ENCODE results near the gene VANGL2.

VANGL2 gene

DNA sequence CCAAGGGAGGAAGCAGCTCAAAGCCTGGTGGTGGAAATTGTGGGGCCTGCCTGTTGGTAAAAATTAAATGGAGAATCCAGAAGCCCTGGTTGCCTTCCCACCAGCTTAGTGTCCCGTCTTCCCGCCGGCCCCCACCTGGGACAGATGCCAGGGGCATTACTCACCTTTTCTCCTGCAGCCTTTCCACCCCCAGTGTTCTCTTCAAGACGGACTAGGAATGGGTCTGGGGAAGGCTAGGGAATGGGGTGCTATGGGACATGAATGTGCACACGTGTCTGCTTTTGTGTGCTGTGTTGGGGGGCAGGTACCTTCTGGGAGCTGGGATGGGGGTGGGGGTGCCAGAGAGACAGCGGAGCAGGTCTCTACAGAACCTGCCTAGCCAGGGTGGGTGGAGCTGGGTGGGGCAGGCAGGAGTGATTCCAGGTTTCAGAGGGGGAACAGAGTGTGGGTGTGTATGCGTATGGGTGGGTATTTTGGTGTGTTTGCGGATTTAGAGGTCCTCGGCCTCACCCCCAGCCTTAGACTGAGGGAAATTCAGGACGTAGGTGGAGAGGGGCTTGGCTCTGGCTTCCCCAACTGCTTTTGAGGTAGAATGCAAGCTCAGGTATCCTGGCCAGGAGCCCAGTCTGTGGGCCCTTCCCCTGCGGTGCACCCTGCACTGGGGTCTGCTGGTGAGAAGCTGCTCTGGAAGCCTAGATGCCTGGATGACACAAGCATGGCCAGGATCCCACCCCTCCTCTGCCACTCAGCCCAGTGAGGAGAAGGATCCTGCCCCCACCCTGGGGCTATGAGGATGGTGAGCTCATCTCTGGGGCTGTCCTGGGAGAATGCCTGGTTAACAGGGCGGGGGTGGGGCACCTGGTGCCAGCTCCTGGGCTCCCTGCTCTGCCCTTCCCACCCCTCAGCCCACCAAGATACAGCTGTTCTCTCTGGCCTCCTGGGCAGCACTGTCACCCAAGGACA lies 7.8 kb downstream of the VANGL2 start:
- DNase-seq = no peak

DNA sequence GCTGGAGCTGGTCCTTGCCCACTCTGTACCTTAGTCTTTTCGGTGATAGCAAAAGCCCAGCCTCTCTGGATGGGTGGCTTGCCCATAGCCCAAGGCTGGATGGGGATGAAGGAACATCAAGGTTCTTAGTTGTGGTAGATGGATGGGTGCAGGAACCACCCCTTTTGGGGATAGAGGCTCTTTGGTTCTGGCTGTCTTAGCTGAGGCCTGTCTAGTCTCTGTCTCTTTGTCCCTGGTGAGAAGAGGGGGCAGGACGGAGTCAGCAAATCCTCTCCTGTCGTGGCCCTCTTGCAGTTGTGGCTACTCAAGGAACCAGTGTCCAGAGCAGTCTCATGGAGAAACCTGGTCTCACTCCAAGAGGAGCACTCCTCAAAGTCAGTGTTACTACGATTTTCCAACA lies 8.5 kb downstream of the VANGL2 start:
- DNase-seq = no peak

DNA sequence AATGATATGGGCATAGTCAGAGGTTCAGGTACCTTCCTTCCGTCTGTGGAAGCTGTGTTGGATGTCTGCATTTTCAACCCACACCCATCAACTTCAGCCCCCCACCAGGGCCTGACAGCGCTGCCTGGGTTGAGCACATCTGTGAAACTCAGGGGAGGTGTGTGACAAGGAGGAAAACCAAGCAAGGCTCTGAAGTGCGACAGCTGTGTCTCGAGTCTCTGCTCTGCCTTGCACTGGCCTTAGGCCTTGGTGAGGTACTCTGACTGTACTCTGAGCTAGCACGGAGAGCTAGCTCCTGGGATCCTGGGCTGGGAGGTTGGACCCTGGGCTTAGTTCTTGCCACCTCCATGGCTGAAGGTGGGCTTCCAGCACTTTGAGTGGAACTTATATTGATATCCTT lies 9.1 kb downstream of the VANGL2 start:
- DNase-seq = no peak

DNA sequence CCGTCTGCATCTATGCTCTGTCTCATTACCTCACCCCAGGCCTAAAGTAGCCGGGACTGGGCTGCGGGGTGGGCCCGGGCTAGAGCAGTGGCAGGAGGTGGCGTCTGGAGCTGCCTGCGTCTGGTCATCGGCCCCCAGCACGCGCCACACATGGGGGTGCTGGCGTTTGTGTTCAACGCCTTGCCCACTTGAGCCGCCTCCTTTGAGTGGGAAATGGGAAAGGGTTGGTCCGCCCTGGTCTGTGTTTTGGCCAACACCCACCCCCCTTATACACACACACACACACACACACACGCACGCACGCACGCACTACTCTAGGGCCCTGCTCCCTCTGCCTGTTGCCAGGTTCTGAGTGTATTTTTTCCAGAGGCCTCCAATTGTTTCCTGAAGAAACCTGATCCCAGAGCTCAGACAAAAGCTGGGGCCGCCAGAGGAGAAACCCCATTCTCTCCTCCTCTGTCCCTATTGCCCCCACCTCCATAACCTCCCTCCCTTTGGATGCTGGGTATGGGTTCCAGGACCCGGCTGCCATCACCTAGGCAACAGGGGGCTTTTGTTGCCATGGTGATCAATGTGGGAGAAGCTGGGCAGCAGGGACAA lies 10.1 kb downstream of the VANGL2 start:
- DNase-seq = no peak

DNA sequence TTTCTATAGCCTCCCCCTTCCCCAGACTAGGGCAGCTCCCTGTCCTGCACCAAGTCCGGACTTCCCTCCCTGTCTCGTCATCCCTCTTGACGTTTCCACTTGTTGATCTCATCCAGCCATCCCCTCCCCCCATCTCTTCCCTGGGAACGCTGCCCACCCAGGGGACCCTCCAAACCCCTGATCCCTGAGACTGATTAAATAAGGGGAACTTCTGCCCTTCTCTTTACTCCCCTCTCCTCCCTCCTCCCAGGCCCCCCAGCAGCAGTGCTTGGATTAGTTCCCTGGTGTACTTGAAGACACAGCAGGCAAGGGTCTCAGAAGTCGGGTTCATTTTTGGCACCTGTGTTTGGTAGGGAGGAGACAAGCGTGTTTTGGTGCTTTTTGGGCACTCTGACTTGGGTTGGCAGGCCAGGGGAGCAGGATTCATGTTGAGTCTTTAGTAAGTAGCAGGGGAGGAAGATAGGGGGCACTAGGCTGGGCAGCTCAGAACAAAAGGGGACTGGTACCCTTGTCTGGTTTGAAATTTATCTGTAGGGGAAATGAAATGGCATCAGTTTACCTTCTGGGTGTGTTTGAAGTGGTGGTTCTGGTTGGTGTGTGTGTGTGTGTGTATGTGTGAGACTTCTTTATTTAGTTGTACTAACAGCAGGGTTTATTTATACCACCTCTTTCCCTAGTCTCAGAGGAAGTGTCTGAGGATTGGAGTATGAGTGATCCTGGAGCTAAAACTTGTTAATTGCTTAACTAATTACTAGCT lies 11.1 kb downstream of the VANGL2 start:
- no peak for DNase-seq

DNA sequence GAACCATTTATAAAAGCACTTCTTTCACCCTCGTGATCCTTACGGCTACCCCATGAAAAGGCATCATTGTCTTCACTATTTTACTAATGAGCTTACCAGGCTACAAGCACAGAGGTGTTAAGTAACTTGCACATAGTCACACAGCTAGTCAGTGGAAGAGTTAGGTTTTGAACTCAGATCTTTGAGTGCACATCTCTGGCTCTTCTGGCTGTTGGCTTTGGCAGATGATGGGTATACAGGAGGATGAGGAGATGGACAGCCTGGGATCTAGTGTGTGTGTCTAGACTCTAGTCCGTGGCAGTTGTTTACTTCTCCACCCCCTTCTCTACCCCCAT lies 11.6 kb downstream of the VANGL2 start:
- no peak for DNase-seq

DNA sequence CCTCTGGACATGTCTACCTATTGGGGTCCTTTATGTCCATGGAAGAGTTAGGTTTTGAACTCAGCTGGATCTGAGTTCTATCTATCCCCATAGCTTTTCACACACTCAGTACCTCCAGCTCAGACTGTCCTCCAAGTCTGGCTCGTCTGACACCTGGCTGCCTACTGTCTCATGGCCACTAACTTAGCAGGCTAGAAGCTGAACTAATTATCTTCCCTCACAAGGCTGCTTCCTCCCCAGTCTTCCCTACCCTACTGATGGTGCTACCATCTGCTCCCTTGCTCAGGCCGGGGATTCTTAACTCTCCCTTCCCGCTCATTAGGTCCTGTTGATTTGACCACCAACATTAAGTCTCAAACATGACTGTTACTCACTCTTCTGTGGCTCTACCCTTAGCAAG lies 13.4 kb downstream of the VANGL2 start:
- DNase-seq = no peak

DNA sequence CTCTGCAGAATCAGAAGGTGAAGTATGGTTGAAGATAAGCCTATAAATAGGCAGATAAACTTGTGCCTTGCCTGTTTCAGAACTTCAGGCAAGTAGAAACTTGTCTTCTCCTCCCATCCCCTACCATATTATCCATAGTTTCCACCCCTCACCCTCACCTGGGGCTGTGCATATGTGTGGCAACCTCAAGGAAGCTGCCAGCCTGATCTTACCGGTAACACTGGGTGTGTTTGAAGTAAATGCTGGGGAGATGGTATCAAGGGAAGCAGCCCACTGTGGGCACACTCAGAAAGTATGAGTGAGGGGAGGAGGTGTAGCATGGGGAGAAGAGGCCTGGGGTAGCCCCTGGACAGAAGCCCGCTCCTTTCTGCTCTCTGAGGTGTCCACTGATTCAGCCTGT lies 14.5 kb downstream of the VANGL2 start:
- no peak for DNase-seq

DNA sequence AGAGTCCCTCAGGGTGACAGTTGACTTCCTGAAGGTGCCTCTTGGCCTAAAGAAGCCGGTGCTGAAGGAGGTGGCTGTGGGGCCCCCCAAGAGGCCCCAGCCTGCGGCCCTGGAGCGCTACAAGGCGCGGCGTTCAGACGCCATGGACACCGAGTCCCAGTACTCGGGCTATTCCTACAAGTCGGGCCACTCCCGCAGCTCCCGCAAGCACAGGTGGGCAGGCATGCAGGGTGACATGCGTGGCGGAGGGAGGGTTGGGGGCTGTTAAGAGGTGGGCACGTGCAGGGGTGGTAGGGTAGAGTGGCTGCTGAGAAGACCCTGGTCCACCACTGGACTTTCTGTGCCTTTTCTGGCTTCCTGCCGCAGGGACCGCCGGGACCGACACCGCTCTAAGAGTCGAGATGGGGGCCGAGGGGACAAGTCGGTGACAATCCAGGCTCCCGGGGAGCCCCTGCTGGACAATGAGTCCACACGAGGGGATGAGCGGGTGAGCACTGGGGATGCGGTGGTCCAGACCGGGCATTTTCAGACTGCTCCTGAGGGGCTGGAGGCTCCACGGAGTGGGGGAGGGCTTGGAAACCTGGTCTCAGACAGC lies 15.4 kb downstream of the VANGL2 start:
- DNase-seq = no peak

DNA sequence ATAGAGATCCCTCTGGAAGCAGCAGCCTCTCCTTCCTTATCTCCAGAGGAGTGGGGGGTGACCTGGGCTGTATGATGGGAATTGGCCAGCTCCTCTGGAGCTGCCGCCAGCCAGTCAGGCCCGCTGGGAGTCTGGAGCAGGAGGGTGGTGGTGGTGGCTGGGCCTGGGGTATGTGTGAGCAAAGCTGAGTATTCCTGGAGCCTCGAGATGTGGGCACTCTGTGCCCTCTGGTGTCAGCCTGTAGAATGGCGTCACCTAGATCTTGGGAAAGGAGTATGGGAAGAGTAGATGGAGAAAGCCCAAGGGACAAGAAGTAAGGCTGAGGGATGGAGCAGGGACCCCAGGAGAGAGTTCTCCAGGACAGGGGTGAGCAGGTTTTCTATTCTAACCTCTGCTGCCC lies 16.0 kb downstream of the VANGL2 start:
- DNase-seq = no peak

DNA sequence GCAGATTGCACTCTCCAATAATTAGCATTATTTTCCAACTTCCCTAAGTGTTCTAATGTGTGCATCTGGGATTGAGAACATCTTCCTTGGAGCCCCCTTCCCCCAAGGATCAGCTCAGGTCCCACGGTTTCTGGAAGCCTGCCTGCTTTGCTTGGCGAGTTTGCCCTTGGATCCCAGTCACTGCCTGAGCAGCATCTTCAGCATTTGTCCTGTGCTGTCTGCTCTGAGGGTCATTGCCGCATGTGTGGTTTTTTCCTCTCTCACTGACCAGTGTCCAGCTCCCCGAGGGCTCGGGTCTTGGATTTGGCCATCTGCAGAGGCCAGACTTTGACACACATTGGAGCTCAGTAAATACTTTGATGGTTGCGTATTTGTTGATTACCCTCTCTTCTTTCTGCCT lies 18.1 kb downstream of the VANGL2 start:
- no peak for DNase-seq

DNA sequence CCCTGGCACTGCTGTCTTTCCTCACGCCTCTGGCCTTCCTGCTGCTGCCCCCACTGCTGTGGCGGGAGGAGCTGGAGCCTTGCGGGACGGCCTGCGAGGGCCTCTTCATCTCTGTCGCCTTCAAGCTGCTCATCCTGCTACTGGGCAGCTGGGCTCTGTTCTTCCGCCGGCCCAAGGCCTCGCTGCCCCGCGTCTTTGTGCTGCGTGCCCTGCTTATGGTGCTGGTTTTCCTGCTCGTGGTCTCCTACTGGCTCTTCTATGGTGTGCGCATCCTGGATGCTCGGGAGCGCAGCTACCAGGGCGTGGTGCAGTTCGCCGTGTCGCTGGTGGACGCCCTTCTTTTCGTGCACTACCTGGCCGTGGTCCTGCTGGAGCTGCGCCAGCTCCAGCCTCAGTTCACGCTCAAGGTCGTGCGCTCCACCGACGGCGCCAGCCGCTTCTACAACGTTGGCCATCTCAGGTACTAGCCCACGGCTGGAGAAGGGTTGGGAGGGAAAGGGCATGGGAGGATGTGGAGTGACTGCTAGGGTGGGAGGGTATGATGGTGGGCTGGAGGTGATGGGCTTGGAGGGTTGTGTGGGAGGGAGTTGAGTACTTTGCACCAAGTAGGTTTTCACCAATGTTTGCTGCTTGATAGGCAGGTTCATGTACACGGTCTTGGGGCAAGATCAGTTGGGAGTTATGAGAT lies 18.9 kb downstream of the VANGL2 start:
- DNase-seq = no peak

DNA sequence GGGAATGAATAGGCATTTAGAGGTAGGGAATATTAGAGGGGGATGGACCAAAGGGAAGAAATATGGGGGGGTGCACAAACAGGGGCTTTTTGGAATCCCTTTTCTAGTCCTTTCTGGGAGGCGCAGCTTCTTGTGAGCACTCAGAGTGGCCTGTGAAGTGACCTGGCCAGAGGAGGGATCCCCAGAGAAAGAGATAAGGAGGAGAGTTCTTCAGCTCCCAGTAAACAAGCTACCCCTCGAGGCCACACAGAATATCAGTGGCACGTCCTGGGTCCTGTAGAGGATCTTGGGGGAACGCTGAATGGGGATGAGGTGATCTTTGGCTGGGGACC lies 19.4 kb downstream of the VANGL2 start:
- no peak for DNase-seq

DNA sequence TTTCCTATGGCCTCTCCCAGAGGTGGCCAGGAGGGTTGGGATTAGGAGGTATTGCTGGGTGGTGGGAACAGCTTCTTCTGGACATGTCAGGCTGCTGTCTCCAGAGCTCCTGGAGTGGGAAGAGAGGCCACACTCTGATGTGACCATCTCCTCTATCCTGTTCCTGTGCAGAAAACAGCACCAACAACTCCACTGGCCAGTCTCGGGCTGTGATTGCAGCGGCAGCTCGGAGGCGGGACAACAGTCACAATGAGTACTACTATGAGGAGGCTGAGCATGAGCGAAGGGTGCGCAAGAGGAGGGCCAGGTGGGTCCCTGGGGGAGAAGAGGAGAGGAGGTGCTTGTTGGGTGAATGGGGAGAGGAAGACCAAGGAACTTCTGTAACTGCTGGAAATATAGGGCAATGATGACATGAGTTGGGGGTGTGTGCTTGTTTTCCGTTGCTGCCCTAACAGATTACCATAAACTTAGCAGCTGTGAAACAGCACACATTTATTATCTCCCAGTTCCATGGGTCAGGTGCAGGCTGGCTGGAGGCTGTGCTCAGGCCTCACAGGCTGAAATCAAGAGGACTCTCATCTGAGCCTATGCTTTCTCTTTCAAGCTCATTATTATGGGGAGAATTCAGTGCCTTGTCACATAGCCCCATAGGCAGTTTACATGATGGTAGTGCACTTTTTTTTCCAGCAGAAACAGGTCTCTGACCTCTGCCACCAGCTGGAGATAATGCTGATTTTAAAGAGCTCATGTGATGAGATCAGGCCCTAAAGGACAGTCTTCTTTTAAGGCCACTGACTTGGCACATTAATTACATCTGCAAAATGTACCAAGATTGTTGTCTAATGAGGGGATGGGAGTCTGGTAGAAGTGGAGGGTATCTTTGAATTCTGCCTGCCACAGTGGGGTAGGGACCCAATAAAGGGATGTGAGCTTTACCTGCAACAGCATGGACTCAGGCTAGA lies 20.8 kb downstream of the VANGL2 start:
- DNase-seq = no peak

DNA sequence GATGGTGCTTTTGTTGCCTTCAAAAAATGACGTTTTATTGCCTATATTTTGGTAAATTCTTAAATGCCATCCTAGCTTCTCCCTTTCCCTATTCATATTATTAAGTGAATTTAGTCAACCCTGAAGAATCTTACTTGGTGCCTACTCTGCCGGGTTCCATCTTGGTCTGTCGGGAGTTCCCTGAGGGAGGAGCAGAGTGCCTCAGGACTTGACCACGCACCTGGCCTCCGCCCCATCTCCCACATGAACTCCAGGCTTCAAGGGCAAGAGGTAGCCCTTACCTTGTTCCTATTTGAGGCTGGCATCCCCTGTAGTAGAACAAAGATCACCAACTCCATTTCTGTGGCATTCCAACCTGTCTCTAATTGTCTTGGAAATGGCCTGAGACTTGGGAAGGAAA lies 21.5 kb downstream of the VANGL2 start:
- no peak for DNase-seq

DNA sequence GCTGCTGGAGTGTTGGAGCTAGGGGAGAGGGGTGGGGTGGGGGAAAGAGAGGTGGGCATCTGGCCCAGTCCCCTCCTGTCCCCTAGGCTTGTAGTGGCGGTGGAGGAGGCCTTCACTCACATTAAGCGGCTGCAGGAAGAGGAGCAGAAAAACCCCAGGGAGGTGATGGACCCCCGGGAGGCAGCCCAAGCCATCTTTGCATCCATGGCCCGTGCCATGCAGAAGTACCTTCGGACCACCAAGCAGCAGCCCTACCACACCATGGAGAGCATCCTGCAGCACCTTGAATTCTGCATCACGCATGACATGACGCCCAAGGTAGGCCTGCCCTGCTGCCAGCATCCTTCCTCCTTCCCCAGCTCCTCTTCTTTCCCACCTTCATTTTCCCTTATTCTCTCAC lies 23.6 kb downstream of the VANGL2 start:
- DNase-seq = no peak

DNA sequence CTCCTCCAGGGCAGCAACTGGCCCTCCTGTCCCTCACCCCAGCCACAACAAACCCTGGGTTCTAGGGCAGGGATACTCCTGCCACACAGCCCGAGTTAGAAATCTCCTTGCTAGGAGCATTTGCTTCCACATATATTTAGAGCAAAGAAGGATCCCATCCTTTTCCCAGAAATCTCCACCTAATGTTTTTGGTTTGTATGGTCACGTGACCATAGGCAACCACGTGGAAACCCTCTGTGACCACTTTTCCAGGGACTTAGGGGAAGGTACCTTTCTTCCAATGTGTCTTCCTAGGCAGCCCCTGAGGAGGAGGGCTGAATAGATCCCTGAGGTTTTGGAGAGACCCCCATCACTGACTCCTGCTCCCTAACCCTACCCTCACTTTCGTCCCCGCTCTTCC lies 25.5 kb downstream of the VANGL2 start:
- no peak for DNase-seq

DNA sequence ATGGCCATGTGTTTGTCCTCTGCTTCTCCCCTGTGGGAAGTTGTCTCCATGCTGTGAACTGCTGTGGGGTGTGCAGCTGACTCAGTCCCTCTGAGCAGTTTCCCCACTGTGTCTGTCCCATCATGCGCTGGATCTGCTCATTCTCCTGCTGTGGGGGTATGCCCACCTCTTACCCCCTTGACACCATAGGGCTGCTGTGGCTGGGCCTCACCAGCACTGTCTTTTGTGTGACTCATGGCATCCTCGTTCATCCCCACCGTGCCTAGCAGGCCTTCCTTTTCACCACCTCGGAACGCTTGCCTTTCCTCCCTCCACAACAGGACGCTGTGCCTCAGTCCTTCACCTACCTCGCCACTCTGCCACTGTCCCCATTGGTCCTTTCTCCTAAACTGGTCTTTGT lies 27.3 kb downstream of the VANGL2 start:
- no peak for DNase-seq

DNA sequence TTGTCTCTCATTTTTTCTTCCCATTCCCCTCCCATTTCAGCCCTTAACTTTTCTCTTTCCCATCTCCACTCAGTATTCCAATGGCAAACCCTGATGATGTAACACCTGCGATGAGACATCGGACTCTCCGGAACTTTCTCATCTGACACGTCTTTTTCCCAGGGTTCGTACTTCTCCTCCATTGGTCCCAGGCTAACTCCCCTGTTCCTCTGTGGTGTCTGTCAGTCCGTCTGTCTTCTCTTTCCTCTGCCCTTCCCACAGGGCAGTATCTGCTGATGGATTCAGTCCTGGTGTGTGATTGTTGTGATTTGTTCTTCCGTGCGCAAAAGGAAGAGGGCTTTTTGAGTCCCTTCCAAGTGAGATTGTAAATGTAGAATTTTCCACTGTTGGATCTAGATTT lies 27.7 kb downstream of the VANGL2 start:
- DNase-seq = no peak

DNA sequence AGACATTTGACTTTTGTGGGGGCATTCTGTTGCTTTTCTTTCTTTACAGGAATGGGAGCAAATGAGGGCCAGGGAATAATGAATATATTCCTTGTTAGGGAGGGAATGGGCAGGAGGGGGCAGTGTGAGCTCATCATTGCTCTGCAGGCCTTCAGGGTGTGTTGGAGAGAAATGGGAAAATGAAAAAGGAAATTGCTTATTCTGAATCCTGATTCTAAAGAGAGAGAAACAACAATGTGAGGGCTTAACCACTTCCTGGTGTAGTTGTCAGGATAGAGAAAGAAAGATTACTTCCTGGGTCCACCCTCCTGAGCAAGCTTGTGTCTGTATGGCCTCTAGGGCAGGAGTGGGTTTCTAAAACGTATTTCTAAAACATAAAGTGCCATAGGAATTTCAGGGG lies 28.3 kb downstream of the VANGL2 start:
- DNase-seq = no peak

DNA sequence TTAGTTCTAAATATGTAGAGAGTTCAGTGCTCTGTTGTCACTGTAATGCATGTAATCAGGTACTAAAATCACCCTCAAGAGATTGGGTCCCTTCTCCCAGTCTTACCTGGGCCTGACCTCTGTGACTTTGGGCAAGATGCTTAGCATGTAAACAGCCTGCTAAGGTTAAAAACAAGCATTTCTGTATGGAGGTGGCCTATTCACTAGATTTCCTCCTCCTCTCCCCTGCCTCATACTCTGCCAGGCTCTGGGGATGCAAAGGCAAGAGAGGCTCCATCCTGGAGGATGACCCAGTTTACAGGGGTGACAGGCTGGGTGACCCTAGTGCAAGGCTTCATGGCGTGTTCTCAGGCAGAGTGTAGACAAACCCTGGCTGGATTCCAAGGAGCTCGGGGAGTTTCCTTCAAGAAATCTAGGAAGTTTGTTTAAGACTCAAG lies 28.8 kb downstream of the VANGL2 start:
- no peak for DNase-seq
